Stromal cell of bone marrow (primary cell): ENCODE results near the gene SCD5.

Experiments
- DNase-seq: peaks from one replicate; pipeline ENCODE4 v3.0.0-alpha.2; 2012; ENCODE audit warnings: low read depth

The SCD5 gene

GRCh38 chr4:82797040-82797404, 1.6 kb downstream of the SCD5 start:
- DNase-seq = no peak

DNA sequence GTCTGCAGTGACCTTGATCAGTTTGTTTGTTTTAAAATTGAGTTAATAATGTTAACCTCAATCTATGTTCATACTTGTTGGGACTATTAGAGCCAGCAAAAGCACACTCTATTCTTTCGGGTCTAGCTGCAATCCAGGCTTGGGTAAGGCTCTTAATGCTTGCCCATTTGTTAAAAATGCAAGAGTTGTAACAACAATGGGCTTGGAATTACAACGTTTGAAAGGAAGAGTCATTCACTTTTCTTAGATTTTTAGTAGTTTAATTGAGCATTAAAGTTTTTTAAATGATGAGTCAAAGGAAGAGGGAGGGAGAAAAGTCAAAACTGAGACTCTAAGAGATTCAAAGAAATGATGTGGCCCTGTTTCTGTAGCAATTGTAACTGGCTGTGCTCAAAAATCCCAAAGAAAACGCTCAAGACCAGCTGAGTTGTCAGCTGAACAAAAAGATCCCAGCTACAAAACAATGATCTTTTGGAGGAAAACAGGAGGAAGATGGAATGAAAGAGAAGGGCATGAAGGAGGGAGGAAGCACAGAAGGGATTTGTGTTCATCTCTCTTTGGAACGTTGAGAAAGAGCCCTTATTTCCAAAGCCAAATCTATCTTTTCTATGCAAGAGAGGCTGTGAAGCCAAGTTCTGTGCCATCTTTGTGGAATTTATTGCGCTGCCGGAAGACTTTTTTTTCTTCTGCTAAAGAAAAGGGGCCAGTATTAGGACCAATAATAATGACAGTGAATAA, 5.5 kb downstream of the SCD5 start:
- DNase-seq = no peak

- no peak for DNase-seq
Observed at GRCh38 chr4:82791179-82791578, 7.4 kb downstream of the SCD5 start.

- no peak for DNase-seq
Observed at GRCh38 chr4:82790060-82790660, 8.4 kb downstream of the SCD5 start.

DNA sequence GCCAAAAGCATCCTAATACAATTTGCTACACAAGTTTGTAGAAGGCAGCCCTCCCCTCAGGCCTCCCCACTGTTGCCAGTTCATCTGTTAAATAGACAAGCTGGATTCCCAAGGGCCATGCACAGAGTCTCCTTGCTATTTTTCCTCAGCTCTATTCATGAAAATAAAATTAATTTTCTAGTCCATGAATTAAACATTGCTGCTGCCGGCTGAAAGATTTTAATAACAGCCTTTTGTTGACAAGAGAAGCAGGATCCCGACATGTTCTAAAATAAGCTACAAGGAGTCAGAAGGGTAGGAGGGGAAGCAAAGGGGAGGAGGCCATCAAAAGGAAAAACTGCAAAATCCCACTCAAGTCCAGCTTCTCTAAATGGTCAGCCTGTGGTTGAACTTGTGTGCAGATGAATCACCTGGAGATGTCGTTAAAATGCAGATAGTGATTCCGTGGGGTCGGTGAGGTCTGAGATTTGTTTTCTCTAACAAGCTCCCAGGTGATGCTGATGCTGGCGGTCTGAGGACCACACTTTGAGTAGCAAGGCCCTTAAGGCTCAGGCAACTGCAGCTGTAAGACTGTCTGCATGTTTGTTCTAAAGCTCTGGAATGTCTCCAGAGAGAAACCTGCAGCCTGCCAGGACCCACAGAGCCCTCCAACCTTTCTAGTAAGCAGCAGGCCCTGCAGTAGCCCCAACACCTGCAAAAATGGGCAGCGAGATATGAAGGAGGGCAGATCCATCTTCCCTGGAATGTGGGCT, 9.4 kb downstream of the SCD5 start:
- no peak for DNase-seq

GRCh38 chr4:82787342-82787741, 11.3 kb downstream of the SCD5 start:
- no peak for DNase-seq

GRCh38 chr4:82786828-82787227, 11.8 kb downstream of the SCD5 start:
- DNase-seq = no peak

DNA sequence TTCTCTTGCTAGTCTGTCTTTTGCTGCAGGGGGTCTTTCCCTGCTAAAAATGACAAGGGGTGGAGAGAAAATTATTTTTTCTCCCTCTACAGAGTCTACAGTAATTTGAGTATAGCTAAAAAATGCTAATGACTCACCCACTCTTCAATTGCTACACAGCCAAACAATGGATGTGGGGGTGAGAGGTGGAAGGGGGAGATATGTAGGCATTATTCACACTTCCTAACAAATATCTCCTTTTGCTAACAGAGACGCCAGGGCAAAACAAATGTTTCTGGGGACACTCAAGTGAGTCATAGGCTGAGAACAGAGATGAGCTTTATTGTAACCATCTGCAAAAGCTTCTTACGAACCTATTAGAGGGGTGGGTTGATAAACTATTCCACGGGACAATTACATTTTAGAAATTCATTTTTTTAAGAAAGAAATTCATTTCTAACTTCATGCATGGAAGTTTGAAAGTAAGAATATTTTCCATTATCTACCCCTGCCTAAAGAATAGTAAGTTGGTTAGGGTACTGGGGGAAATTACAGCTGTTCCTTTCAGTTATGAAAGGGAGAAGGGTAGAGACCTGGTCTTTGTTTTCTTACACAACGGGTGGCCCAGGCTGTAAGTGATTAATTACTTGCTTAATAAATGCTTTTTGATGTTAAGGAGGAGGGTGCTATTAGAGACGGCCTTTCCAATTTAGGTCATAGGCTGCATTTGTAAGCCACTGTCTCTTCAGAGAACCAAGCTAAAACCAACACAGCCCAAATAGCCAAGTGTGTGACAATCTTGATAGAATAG, 12.8 kb downstream of the SCD5 start:
- peak; percentile 51 for DNase-seq

GRCh38 chr4:82784681-82785610, 13.7 kb downstream of the SCD5 start:
- no peak for DNase-seq

GRCh38 chr4:82782626-82783345, 15.8 kb downstream of the SCD5 start:
- DNase-seq = no peak

GRCh38 chr4:82780752-82781231, 17.8 kb downstream of the SCD5 start:
- no peak for DNase-seq

DNA sequence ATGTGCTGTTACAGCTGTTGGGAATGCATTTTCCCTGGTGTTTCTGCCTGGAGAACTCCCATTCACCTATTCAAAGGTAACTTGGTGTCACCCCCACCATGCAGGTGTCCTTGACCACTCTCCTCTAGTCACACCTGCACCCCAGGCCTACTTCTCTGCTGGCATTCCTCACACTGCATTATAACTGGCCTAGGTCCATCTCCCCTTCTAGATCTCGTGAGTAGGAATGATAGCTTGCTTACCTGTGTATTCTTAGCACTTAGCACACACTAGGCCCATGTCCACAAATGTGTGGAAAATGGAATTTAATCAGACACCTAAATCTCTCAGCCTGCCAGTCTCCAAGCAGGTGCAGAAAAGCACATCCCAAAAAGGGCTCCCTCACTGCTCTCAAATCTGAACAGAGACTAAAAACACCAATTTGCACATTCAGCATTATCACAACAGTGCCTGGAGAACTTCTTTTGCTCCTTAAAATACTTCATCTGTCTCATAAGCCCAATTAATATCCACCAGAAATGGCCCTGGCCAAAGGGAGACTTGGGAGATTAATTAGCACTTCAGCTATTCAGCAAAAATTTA, 18.3 kb downstream of the SCD5 start:
- no peak for DNase-seq

DNA sequence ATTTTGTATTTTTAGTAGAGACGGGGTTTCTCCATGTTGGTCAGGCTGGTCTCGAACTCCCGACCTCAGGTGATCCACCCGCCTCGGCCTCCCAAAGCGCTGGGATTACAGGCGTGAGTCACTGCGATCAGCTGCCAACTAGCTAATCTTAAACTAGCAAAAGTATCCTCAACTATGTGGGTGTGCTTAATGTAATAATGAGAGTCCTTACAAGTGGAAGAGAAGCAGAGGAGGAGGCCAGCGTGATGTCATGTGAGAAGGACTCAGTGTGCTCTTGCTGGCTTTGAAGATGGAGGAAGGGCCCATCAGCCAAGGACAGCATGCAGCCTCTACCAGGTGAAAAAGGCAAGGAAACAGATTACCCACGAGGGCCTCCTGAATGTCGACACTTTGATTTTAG, 19.6 kb downstream of the SCD5 start:
- no peak for DNase-seq

DNA sequence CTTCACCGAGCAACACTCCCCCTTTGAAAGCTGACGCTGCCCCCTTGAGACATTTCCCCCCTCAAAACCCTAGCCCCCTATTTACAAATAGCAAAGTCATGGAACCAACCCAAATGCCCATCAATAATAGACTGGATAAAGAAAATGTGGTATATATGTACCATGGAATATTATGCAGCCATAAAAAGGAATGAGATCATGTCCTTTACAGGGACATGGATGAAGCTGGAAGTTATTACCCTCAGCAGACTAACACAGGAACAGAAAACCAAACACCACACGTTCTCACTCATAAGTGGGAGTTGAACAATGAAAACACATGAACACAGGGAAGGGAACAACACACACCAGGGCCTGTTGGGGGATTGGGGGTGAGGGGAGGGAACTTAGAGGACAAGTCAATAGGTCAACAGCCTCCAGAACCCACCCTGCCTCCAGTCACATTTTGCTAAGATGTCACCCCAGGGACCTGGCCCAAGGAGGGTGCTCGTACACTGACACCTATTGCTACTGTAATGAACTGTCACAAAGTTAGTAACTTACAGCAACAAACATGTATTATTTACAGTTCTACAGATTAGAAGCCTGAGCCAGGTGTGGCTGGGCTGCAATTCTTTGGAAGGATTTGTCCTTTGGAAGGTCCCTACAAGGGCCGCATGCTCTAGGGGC, 20.6 kb downstream of the SCD5 start:
- no peak for DNase-seq

DNA sequence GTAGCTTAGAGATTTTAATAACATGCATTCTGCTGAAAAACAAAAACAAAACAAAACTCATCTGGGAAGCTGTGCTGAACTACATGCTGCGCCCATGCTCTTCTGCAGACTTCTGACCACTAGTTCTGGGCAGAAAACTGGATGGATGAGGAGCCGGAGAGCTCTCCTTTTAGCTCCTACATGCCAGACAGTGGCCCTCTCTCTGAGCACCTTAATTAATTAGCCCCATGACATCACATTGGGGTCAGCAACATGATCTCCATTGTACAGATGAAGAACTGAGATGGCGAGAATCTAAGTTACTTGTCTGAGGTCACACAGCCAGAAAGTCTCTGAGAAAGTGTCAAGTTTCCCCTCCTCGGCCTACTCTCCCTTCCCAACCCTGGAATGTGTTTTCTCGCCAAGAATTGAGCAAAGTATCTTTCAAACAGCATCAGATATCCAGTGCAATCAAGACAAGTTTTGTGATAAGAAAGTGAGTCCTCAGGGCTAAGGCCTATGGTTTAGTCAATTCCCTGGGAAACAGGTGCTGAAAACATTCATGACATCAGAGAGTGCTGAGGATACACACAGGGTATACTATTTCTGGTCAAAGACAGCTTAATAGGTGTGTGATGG, 21.6 kb downstream of the SCD5 start:
- DNase-seq = no peak

DNA sequence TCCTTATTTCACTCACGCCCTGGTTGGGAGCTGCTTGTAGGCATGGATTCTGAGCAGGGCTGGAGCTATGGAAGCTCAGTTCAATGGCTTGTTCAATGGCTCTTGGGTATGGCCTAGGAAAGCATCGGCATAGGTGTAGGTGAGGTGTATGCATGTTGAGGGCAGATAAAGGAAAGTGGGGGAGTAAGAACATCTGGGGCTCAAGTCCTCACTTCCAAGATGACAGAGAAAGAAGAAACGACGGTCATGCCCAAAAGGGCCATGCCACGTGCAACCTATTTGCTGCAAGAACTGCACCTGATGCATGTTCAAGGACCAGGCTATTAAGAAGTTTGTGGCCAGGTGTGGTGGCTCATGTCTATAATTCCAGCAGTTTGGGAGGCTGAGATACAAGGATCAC, 23.4 kb downstream of the SCD5 start:
- DNase-seq = no peak

- no peak for DNase-seq
Observed at GRCh38 chr4:82774711-82775171, 23.9 kb downstream of the SCD5 start.

DNA sequence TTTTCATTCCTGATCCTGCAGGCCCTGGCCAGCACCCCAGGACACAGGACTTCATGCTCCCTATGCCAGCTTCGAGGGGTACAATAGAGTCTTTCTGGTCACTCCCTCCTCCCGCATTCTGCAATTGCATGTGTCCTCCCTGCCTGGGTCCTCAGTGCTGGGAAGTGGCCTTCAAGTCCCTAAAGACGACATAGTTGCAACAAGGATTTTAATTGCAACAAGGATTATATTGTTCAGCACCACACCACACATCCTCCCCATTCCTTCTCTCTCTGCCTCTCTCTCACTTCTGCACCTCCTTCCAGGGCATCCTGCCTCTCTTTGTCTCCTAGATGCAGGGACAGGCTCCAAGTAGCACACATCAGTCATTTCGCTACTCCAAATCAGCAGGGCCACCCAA, 25.5 kb downstream of the SCD5 start:
- DNase-seq = no peak

GRCh38 chr4:82770607-82771006, 28.0 kb downstream of the SCD5 start:
- no peak for DNase-seq
